ENCODE results near the gene LAG3.

GRCh38 chr12:6752167-6752920 is 20.0 kb upstream of the LAG3 start:
- no peak for TF ChIP-seq ZNF462 (CRISPR knock-in tag; IDR thresholded peaks at IDR 0.05)
- TF ChIP-seq CTCF (conservative IDR thresholded peaks at IDR 0.05; ENCODE audit: low read depth in 2 of 2) = peak; percentile 25 to 40; a peak in 3 of 4 replicates
- no peak for TF ChIP-seq POLR2AphosphoS5 (IDR thresholded peaks at IDR 0.05; ENCODE audit: low read depth)
- no peak for TF ChIP-seq EZH2 (IDR thresholded peaks at IDR 0.05; ENCODE audit: low read depth, unreplicated experiment)
